ENCODE measurements around the gene AARSD1.
"Not testable (repeated sequence)": the region's sequence is repeated elsewhere in the genome, so short reads cannot be mapped to it uniquely, and the experiment has no call there.

AARSD1 gene

DNA sequence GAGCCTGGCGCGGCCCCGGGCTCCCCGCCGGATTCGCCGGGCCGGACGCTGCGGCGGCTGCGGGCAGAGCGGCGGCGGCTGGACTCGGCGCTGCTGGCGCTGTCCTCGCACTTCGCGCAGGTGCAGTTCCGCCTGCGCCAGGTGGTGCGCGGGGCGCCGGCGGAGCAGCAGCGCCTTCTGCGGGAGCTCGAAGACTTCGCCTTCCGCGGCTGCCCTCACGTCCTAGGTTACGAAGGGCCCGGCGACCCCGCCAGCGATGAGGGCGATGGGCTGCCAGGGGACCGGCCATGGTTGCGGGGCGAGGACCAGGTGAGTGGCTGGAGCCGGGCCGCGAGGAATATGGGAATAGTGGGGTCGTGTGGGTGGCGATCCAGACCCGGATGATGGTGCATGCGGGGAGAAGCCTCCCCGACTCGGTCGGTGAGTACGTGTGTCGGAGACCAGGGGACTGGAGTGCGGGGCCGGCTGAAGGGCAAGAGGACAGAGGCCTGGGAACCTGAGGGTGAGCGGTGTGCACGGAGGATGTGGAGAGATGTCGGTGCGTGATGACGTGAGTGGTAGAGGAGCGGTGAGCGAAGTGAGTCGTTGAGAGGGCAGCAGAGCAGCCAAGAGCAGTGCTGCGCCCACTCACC is 16.6 kb upstream of the AARSD1 start:
- DNase-seq (ENCODE audit: insufficient read length, low spot score): peak; percentile 63
- FAIRE-seq: peak; percentile 13

- DNase-seq (ENCODE audit: insufficient read length, low spot score) (peak; percentile 94), FAIRE-seq (peak; percentile 38)
These were observed 16.1 kb upstream of the AARSD1 start, which contains the start of gene RUNDC1 for GRCh38 chr17:42980274-42980765. Gene RUNDC1, plus strand, starts transcription at chr17:42980565. Its CDS starts 12 bp downstream, at chr17:42980577.

- peak; percentile 68 for DNase-seq (ENCODE audit: insufficient read length, low spot score)
- FAIRE-seq: peak; percentile 36
These were observed 15.4 kb upstream of the AARSD1 start, which contains the start of gene PTGES3L for GRCh38 chr17:42979511-42980273. Gene PTGES3L, minus strand, starts transcription at chr17:42980080. Its CDS starts 27 bp downstream, at chr17:42980053.

- not testable (repeated sequence) for FAIRE-seq
These were observed 11.4 kb upstream of the AARSD1 start for GRCh38 chr17:42975701-42976100.

DNA sequence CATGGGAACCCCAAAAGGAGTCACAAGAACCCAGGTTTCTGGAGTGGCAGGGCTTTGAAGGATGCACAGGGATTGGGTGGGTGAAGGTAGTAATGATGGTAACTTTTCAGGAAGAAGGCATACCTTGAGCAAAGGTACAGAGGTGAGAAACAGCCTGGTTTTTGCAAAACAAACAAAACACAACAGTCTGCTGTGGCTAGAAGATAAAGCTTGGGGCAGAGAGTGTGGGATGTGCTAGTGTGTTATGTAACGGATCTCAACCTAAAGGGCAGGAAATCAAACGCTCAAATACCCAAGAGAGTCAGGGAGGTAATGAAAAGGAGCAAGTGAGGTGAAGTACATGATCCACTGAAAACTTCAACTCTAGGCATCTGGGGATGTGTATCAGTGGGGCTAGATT is 11.0 kb upstream of the AARSD1 start:
- DNase-seq (ENCODE audit: insufficient read length, low spot score) (no peak), FAIRE-seq (no peak)

More at GRCh38 chr17:42975701-42976100, 11.4 kb upstream of the AARSD1 start:
- not testable (repeated sequence) for DNase-seq (ENCODE audit: insufficient read length, low spot score)

DNA sequence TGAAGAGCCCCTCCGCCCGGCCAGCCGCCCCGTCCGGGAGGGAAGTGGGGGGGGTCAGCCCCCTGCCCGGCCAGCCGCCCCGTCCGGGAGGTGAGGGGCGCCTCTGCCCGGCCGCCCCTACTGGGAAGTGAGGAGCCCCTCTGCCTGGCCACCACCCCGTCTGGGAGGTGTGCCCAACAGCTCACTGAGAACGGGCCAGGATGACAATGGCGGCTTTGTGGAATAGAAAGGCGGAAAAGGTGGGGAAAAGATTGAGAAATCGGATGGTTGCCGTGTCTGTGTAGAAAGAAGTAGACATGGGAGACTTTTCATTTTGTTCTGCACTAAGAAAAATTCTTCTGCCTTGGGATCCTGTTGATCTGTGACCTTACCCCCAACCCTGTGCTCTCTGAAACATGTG is 9.1 kb upstream of the AARSD1 start:
- FAIRE-seq; DNase-seq (ENCODE audit: insufficient read length, low spot score): not testable (repeated sequence)

DNA sequence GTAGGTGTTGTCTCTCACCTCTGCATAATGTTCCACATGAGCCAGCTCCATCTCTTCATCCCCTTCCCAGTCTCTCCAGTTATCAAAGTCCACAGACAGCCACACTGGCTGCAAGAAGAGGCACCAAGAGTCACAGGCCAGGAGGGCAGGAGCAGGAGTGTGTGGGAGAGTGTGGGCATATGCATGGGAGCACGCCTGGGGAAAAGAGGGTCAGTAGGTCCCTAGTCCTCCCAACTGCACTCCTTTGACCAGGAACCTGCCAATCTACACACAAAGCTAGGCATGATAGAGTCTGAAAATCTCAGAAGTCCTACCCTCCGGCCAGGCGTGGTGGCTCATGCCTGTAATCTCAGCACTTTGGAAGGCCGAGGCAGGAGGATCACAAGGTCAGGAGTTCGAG is 7.3 kb upstream of the AARSD1 start:
- no peak for DNase-seq (ENCODE audit: insufficient read length, low spot score)
- no peak for FAIRE-seq

GRCh38 chr17:42969001-42969581 is 4.8 kb upstream of the AARSD1 start:
- no peak for DNase-seq (ENCODE audit: insufficient read length, low spot score)

DNA sequence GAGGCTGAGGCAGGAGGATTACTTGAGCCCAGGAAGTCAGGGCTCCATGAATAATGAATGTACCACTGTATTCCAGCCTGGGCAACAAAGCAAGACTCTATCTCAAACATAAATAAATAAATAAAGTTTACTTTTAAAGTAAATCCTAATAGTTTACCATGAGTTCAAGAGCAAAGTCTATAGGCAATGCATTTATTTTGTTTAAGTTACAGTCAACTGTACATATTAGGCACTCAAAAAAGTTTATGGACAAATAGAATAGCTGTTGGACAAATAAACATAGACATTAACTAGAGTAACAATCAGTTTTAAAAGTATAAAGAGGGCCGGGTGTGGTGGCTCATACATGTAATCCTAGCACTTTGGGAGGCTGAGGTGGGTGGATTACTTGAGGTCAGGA is 3.7 kb upstream of the AARSD1 start:
- DNase-seq (ENCODE audit: insufficient read length, low spot score) (no peak), FAIRE-seq (no peak)

More at GRCh38 chr17:42969001-42969581, 4.8 kb upstream of the AARSD1 start:
- no peak for FAIRE-seq

GRCh38 chr17:42953669-42954068 is 10.6 kb downstream of the AARSD1 start:
- DNase-seq (ENCODE audit: insufficient read length, low spot score) (no peak), FAIRE-seq (peak; percentile 62)

GRCh38 chr17:42950044-42950783 is 14.0 kb downstream of the AARSD1 start:
- no peak for DNase-seq (ENCODE audit: insufficient read length, low spot score)
- no peak for FAIRE-seq

DNA sequence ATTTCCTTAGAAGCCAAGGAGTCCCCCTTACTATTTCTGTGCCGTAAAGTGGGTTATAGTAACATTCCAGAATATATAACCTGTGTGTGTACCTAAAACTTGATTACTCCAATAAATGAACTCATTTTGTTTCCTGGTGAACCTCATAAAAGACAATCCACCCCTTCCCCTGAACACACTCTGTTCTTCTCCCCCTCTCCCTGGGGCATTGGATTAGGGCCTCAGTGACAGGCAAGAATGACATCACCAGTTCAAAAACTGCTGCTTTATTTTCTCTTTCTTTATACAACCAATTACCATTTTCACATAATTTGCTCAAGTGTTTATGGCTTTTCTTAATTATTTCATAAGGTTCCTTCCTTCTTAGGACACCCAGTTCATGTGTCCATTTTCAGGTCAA is 17.4 kb downstream of the AARSD1 start:
- DNase-seq (ENCODE audit: insufficient read length, low spot score): no peak
- no peak for FAIRE-seq

DNA sequence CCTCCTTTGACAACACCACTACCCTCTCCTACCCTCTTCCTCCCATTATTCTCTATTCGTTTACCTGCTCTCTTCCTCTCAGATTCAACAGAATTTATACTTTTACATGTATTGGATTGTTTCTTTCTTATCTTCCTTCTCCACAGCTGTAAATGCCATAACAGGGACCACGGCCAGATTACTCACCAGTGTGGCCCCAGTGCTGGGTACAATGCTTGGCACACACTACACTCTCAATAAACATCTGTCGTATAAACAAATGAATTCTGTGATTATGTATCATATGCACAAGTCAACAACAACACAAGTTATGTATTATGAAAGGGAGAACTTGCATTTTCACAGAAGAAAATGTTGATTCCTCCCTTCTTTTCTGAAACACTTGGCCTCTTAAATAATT is 20.0 kb downstream of the AARSD1 start:
- DNase-seq (ENCODE audit: insufficient read length, low spot score): no peak
- no peak for FAIRE-seq

- DNase-seq (ENCODE audit: insufficient read length, low spot score): peak; percentile 86
- FAIRE-seq: no peak
These were observed 26.3 kb downstream of the AARSD1 start for GRCh38 chr17:42937712-42938596.

- DNase-seq (ENCODE audit: insufficient read length, low spot score): no peak
- FAIRE-seq: no peak
These were observed 34.8 kb downstream of the AARSD1 start for GRCh38 chr17:42929497-42929844.

GRCh38 chr17:42928714-42929496 is 35.3 kb downstream of the AARSD1 start:
- DNase-seq (ENCODE audit: insufficient read length, low spot score) (peak; percentile 81), FAIRE-seq (no peak)

DNA sequence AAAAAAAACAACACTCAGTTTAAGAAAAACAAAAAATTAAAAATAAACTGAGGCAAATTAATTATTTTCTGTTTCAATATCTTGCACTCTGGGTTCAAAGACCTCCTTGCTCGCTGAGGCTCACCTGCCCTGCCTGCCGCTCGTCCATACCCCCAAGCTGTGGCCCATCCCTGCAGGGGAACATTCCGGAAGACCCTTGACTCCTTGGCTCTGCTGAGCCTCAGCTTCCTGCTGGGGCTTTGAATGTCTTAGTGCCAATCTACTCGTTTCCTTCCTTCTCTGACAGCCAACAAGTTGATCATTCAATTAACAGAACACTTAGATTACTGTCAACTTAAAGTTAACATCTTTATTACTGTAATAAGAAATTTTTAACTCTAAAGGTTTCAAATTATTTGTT is 39.4 kb downstream of the AARSD1 start:
- FAIRE-seq: no peak

GRCh38 chr17:42923472-42923871 is 40.8 kb downstream of the AARSD1 start:
- FAIRE-seq; DNase-seq (ENCODE audit: insufficient read length, low spot score): not testable (repeated sequence)

More for the DNA sequence above, 39.4 kb downstream of the AARSD1 start:
- DNase-seq (ENCODE audit: insufficient read length, low spot score): no peak

DNA sequence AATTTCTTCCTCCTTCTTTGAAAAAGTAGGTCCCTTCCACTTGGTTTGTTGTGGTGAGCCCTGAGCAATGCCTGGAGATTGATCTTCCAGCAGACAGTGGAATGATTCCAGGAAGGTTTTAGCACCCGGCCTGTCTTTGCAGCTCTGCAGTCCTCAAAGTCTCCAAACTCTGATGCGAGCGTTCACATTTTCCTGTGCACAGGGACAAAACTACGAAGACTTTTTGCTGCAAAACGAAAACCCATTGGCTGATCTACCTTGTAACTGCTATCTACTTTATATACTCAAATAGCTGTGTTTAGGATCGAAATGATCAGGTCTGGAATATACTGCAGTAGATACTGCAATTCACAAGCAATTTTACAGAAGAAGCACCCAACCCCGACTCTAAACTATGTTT is 42.0 kb downstream of the AARSD1 start:
- DNase-seq (ENCODE audit: insufficient read length, low spot score): no peak
- no peak for FAIRE-seq

Data from HTR-8/SVneo (cell line).